Memory B cell (primary cell): ENCODE results near the gene CCDC40.

Experiments
- ATAC-seq: fragments of 150-1000 bp; cut with Tn5 transposase; 2 replicates; pipeline ENCODE4 v1.10.0; 2021; ENCODE audit warnings: low read depth, mild to moderate bottlenecking, moderate library complexity
- DNase-seq, 2 donors: peaks; one replicate each; pipeline ENCODE4 v3.0.0; 2022; ENCODE audit warnings: low spot score in 2 of 2
- H3K27ac Mint-ChIP-seq: one replicate; pipeline ENCODE4 v1.8.0; 2022; ENCODE audit warnings: mild to moderate bottlenecking, moderate library complexity, mixed read lengths
- H3K27me3 Mint-ChIP-seq: one replicate; pipeline ENCODE4 v1.8.0; 2022; ENCODE audit warnings: mixed read lengths
- H3K36me3 Mint-ChIP-seq: one replicate; pipeline ENCODE4 v1.8.0; 2022; ENCODE audit warnings: mild to moderate bottlenecking, mixed read lengths
- H3K4me1 Mint-ChIP-seq: one replicate; pipeline ENCODE4 v1.8.0; 2022; ENCODE audit warnings: mixed read lengths
- H3K4me3 Mint-ChIP-seq: one replicate; pipeline ENCODE4 v1.8.0; 2022; ENCODE audit warnings: mild to moderate bottlenecking, moderate library complexity, mixed read lengths
- H3K9me3 Mint-ChIP-seq: one replicate; pipeline ENCODE4 v1.8.0; 2022; ENCODE audit warnings: mixed read lengths

Gene CCDC40

DNA sequence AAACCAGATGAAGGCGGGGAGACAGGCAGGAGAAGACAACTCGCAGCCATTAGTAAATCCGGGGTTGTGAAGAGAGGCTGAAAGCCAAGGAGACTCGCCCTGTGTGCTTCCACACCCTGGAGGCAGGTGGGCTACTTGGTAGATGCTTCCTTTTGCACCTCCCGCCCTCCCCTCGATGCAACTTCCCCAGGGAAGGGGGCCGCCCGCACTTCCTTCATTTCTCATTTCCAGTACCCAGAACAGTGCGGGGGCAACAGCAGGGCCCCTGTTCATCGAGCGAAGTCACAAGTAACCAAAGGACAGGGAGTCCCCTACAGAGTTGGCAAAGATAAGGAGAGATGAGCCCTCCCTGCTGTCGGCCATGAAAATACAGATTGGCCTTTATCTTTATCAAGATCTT is 25.0 kb downstream of the CCDC40 start:
- DNase-seq (no peak), ATAC-seq (no peak)
- Mint-ChIP-seq H3K9me3 (no peaks in the 10 kb centered on the region), H3K4me3 (no peak overlapping the region), H3K4me1 (no peaks in the 10 kb centered on the region), H3K27me3 (peaks cover 9% of the 10 kb centered on the region), H3K36me3 (no peaks in the 10 kb centered on the region), H3K27ac (no peak overlapping the region)

DNA sequence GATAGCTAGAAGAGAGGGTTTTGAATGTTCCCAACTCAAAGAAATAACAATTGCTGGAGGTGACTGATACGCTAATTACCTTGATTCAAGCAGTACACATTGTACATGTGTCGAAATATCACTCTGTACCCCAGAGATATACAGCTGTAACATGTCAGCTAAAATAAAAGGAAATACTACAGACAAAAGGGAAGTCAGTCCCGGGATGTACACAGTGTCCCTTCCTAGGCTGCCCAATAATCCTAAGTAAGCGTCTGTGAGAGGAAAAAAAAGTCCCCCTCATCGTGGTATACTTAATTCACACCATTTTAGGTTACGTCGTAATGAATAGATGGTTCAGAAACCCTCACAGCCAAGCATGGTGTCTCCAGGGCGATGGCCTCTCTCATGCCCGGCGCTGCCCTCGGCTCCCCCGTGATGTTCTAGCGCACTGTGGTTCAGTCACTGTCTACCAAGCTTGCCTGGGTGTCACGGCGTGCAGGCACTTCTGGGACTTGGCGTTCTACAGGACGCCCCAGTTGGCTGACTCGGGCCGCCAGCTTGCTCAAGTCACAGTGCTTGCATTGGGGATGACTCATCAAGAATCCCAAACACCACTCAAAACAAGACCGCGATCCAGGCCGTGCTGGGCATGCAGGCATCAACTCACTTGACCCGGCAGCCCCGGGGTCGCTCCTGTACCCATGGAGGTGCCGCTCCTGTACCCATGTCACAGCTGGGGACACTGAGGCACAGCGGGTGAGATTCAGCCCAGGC is 27.6 kb downstream of the CCDC40 start:
- no peaks in the 10 kb centered on the region for H3K36me3 Mint-ChIP-seq
- no peak overlapping the region for H3K4me3 Mint-ChIP-seq
- H3K4me1 Mint-ChIP-seq, result no peaks in the 10 kb centered on the region
- no peaks in the 10 kb centered on the region for H3K9me3 Mint-ChIP-seq
- no peak for DNase-seq
- no peak for ATAC-seq
- H3K27ac Mint-ChIP-seq, result no peak overlapping the region
- peaks cover 12% of the 10 kb centered on the region for H3K27me3 Mint-ChIP-seq

DNA sequence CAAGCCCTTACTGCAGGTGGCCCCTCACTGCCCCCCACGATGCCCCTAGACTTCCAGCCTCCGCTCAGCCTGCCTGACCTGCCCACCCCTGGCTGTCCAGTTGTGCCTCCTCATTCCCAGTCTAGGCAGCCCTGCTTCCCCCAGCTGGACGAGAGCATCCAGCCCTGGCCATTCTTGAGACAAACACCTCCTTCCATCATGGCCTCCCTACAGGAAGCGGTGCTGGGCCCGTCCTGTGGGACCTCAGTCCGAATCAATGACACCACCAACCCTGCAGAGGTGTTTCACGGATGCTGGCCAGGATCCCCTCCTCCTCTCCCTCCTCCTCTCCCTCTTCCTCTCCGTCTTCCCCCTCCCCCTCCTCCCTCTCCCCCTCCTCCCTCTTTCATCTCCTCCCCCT is 28.3 kb downstream of the CCDC40 start:
- Mint-ChIP-seq H3K9me3 (no peaks in the 10 kb centered on the region), H3K4me3 (no peak overlapping the region), H3K4me1 (no peaks in the 10 kb centered on the region), H3K27me3 (peaks cover 13% of the 10 kb centered on the region), H3K36me3 (no peaks in the 10 kb centered on the region), H3K27ac (no peak overlapping the region)
- DNase-seq, result no peak
- ATAC-seq, result no peak

DNA sequence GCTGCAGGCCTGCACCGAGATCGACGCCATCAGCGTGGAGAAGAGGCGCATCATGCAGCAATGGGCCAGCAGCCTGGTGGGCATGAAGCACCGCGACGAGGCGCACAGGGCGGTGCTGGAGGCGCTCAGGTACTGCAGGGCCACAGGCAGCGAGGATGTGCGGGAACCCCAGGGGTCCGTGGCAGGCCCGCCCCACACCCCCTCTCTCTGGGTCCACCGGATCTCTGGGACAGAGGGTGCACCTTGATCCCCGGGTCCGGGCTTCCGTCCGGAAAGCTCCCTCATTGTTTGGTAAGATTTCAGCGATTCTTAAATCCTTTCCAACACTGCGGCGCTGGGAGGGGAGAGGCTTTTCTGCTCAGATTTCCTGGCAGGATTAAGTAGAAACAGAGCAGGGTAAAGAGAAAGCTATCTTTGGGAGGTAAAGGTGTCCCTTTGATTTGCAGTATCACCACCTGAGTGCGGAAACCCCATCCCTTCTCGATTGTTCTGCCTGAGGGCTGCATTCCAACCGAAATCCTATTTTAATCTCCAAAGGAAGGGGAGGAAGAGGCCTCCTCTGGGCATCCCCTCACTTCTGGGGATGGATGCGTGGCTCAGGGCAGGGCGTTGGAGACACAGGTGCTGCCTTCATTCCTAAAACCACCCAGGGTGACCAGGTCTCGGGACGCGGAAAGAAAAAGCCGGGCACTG is 29.2 kb downstream of the CCDC40 start:
- H3K27ac Mint-ChIP-seq, result no peak overlapping the region
- H3K4me1 Mint-ChIP-seq, result no peaks in the 10 kb centered on the region
- peaks cover 15% of the 10 kb centered on the region for H3K27me3 Mint-ChIP-seq
- H3K9me3 Mint-ChIP-seq, result no peaks in the 10 kb centered on the region
- no peak for ATAC-seq
- H3K4me3 Mint-ChIP-seq, result no peak overlapping the region
- DNase-seq, result no peak
- no peaks in the 10 kb centered on the region for H3K36me3 Mint-ChIP-seq

DNA sequence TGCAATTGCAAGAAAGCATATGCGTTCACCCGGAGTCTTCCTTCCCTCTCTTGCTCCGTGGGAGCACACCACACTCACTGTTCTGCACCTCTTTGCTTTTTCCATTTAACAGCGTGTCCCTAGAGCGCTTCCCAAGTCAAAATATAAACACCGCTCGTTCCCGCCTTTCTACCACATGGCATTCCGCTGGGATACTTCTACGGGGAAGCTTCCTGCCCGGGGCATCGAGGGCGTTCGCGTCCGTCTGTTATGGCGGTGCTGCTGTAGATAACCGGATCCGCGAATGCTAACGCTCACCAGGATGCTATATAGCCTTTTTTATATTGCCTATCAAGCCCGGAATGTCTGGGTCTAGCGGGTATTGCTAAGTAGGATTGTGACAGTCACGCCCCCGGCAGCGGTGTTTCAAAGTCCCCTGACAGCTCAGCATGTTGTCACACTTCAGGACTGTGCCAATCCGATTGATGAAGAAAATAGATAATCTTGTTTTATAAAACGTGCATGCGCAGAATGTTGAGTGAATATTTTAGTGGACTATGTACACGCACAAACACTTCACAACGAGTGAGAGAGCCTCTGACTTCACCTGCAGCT is 31.0 kb downstream of the CCDC40 start:
- no peaks in the 10 kb centered on the region for H3K36me3 Mint-ChIP-seq
- no peaks in the 10 kb centered on the region for H3K9me3 Mint-ChIP-seq
- DNase-seq (no peak), ATAC-seq (no peak)
- no peaks in the 10 kb centered on the region for H3K4me1 Mint-ChIP-seq
- no peak overlapping the region for H3K4me3 Mint-ChIP-seq
- H3K27ac Mint-ChIP-seq, result no peak overlapping the region
- peaks cover 16% of the 10 kb centered on the region for H3K27me3 Mint-ChIP-seq

DNA sequence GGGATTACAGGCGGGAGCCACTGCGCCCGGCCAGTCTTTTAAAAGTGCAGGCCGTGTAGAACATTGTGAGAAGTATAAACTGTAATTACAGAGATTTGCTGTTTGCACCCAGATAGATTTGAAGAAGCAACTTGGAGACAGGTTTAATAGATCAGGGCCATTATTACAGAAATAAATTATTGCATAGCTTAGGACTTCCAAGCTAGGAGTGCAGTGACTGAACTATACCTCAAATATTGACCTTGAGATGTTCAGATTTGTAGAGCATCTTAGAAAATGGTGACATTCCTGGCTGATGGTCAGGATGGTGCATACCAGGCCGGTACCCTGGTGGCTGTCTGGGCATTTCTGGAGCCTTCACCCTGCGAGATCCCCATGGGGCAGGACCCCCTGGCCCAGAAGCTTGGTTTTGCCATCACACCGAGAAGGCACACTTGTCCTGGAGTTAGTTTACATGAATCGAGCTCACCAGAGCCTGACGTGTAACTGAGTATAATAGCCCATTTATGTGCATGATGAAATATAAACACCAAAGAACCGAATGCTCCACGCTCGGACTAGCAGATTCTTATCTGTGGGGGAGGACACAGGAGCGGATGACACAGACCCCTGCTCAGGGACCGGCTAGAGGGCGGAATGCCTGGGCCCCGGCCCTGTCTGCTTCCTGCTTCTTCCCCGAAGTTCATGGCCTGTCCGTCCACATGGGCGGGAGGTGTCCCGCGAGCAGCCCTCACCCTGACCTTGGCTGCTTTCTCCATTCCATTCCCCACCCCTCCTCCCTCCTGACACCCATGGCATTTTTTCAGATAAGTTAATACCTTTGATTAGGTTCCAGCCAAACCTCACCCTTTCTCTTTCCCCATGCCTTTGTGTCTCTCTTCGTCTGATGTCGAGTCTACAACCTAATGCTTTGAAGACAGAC is 32.1 kb downstream of the CCDC40 start:
- Mint-ChIP-seq H3K4me1 (no peaks in the 10 kb centered on the region), H3K9me3 (no peaks in the 10 kb centered on the region), H3K27ac (no peak overlapping the region), H3K4me3 (no peak overlapping the region), H3K36me3 (no peaks in the 10 kb centered on the region), H3K27me3 (peaks cover 16% of the 10 kb centered on the region)
- DNase-seq (no peak), ATAC-seq (no peak)

DNA sequence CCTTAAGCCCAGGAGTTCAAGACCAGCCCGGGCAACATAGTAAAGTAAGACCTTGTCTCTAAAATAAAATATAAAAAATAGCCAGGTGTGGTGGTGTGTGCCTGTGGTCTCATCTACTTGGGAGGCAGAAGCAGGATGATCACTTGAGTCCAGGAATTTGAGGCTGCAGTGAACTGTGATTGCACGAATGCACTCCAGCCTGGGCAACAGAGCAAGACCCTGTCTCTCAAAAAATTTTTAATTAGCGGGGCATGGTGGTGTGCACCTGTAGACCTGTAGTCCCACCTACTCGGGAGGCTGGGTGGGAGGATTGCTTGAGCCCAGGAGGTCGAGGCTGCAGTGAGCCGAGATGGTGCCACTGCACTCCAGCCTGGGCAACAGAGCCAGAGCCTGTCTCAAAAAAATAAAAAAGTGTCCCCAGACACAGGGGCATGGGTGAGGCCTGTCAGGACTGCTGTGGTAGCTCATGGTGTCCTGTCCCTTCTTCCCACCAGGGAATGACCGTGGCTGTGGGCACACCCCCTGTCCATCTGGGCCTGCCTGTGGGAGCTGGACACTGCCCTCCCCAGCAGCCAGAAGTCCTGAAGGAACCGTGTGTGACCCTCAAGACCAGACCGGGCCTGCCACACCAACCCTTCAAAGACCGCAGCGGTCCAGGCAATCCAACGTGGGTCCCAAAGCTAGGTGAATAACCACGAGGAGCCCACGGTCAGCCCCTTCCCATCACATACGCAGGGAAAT is 34.1 kb downstream of the CCDC40 start:
- ATAC-seq, result no peak
- Mint-ChIP-seq H3K4me3 (no peak overlapping the region), H3K27me3 (peaks cover 9% of the 10 kb centered on the region), H3K36me3 (no peaks in the 10 kb centered on the region), H3K9me3 (no peaks in the 10 kb centered on the region), H3K27ac (no peak overlapping the region), H3K4me1 (no peaks in the 10 kb centered on the region)
- DNase-seq, result no peak

DNA sequence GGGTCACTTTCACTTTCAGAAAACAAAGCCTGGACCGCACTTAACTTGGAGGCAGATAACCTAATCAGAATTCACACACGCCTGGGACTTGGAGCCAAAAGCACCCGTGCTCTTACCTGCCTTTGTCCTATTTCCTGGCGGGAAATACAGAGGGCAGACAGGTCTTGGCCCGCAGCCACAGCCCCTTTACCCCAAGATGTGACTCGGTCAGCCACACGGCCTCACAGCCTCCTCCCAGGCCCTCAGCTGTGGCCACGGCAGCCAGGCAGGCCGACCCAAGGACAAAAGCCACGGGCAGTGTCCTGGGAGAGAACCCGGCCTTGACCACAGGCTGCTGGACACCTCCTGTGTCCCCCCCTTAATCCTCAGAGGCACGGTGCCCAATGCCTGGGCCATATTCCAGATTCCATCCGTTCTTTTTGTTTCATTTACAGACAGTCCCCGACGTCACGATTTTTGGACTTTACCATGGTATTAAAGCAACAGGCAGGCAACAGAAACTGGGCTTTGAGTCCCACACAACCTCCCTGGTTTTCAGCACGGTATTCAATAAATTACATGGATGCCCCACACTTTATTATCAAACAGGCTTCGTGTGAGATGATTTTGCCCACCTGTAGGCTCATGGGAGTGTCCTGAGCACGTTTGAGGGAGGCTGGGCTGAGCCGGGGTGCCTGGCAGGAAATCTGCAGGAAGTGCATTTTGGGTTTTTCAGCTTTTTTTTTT is 34.8 kb downstream of the CCDC40 start:
- H3K4me3 Mint-ChIP-seq, result no peak overlapping the region
- no peaks in the 10 kb centered on the region for H3K36me3 Mint-ChIP-seq
- DNase-seq (no peak), ATAC-seq (no peak)
- peaks cover 9% of the 10 kb centered on the region for H3K27me3 Mint-ChIP-seq
- H3K9me3 Mint-ChIP-seq, result no peaks in the 10 kb centered on the region
- no peak overlapping the region for H3K27ac Mint-ChIP-seq
- no peaks in the 10 kb centered on the region for H3K4me1 Mint-ChIP-seq

DNA sequence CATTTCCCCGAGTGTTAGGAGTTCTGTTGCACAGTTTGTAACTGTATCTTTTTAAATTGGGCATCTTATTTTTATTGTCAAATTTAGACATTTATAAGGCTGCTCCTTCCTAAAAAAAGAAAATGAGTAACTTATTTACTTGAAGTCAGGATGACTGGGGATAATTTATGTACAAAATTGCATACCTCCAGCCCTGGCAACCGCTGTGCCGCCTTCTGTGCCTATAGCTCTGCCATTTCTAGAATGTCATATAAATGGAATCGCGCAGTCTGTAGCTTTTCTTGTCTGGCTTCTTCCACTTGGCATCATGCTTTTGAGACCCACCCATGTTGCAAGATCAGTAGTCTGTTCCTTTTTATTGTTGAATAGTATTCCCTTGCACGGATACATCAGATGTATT is 36.0 kb downstream of the CCDC40 start:
- H3K27ac Mint-ChIP-seq, result no peak overlapping the region
- peaks cover 6% of the 10 kb centered on the region for H3K27me3 Mint-ChIP-seq
- DNase-seq (no peak), ATAC-seq (no peak)
- no peak overlapping the region for H3K4me3 Mint-ChIP-seq
- H3K36me3 Mint-ChIP-seq, result no peaks in the 10 kb centered on the region
- no peaks in the 10 kb centered on the region for H3K4me1 Mint-ChIP-seq
- no peaks in the 10 kb centered on the region for H3K9me3 Mint-ChIP-seq

DNA sequence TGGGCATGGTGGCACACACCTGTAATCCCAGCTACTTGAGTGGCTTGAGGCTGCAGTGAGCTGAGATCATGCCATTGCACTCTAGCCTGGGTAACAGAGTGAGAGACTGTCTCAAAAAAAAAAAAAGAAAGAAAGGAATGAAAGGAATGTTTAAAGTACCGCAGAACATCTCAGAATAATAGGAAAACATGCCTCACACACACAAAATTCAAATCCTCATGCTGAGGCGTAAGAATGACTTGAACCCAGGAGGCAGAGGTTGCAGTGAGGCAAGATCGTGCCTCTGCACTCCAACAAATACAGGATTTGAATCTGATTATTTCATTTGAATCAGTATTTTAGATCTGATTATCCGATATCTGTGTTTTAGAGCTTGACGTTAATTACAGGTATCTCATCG is 43.6 kb downstream of the CCDC40 start:
- ATAC-seq (no peak), DNase-seq (no peak)
- no peaks in the 10 kb centered on the region for H3K36me3 Mint-ChIP-seq
- H3K4me1 Mint-ChIP-seq, result peaks cover 3% of the 10 kb centered on the region
- H3K9me3 Mint-ChIP-seq, result no peaks in the 10 kb centered on the region
- no peak overlapping the region for H3K4me3 Mint-ChIP-seq
- H3K27ac Mint-ChIP-seq, result no peak overlapping the region
- H3K27me3 Mint-ChIP-seq, result peaks cover 5% of the 10 kb centered on the region

DNA sequence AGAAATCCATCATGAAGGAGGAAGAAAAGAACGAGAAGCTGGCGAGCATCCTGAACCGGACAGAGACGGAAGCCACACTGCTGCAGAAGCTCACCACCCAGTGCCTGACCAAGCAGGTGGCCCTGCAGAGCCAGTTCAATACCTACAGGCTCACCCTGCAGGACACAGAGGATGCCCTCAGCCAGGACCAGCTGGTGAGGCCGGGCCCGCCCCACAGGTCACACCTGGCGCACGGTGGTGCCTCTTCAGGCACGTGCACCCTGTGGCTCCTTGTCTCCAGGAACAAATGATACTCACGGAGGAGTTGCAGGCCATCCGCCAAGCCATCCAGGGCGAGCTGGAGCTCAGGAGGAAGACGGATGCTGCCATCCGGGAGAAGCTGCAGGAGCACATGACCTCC is 45.2 kb downstream of the CCDC40 start:
- Mint-ChIP-seq H3K9me3 (no peaks in the 10 kb centered on the region), H3K4me1 (peaks cover 3% of the 10 kb centered on the region), H3K36me3 (no peaks in the 10 kb centered on the region), H3K27me3 (peaks cover 5% of the 10 kb centered on the region), H3K4me3 (no peak overlapping the region), H3K27ac (no peak overlapping the region)
- no peak for ATAC-seq
- DNase-seq, result no peak

DNA sequence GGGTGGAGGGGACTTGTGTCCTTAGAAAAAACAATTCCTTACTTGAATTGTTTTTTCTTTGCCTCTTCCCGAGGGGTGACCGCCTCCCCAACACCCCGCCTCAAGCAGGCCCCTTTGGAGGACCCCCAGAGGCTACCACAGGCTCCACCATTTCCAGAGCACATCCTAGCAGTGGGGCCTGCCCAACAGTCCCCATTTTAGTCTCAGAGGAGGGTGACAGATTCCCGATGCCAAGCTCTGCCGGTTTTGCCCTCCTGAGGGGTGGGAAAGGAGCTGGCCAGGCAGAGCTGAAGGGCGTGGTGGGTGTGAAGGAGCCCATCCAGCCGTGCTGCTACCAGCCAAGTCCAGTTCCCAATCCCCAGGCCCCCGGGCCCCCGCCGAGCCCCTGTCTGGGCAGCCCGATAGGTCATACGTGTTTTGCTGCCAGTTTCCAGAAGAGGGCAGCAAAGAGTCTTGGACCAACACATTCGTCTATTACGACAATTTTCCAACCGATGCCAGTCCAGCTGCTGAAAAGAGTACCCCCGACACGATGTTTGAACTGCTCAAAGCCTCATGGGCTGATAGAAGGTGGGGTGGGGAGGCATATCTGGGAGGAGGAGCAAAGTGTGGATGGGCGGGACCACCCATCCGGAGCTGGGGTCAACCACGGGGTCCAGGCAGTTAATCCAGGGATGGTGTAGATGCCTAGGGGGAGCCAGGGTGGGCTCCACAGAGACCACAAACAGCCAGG is 46.1 kb downstream of the CCDC40 start:
- no peaks in the 10 kb centered on the region for H3K36me3 Mint-ChIP-seq
- no peak overlapping the region for H3K27ac Mint-ChIP-seq
- peaks cover 7% of the 10 kb centered on the region for H3K27me3 Mint-ChIP-seq
- H3K4me1 Mint-ChIP-seq, result peaks cover 3% of the 10 kb centered on the region
- DNase-seq (peak; percentile 54 to 57), ATAC-seq (peak; percentile 44)
- H3K4me3 Mint-ChIP-seq, result no peak overlapping the region
- H3K9me3 Mint-ChIP-seq, result no peaks in the 10 kb centered on the region
